GM21576 (cell line): ENCODE measurements around the gene CAPN13.
"Not testable (repeated sequence)": the region's sequence is repeated elsewhere in the genome, so short reads cannot be mapped to it uniquely, and the experiment has no call there.

ENCODE experiments used
- ATAC-seq: cut with Tn5 transposase; IDR thresholded peaks from one replicate; pipeline ENCODE4 v1.9.1; 2021; ENCODE audit warnings: mild to moderate bottlenecking, moderate library complexity; ENCODE audit not compliant: unreplicated experiment

CAPN13 gene

DNA sequence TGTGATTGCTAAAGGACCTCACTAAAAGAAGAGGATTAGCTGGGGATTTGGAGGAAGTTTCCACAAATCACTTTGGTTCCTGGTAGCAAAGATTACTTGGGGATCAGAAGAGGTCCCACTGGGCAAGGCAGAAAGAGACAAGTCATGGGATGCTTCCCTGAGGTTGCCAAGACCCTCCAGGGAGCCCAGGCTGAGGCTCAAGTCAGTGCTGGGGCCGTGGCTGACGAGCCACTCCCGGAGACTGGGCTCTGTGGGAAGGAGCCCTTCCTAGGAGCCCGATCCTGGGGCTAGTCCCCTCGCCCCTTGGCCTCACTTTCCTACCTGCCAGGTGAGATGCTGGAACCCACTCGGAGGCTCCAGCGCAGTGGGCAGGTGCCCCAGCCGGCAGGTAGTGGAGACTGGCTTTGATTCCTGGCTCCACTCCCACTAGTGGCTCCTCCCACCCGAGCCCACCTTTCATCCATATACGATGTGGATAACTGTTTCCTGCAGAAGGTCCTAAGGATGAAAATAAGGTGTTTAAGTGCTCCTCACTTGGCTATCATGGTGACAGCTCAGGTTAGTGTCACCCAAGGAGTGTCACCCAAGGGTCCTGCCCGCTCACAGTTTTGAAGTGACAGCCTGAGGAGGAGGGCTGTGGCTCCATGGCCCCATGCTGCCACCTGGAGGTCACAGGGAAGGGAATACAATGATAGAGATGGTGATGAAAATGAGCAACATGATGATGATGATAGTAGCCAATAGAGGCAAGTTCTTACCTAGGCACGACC, 100.5 kb downstream of the CAPN13 start:
- no peak for ATAC-seq

DNA sequence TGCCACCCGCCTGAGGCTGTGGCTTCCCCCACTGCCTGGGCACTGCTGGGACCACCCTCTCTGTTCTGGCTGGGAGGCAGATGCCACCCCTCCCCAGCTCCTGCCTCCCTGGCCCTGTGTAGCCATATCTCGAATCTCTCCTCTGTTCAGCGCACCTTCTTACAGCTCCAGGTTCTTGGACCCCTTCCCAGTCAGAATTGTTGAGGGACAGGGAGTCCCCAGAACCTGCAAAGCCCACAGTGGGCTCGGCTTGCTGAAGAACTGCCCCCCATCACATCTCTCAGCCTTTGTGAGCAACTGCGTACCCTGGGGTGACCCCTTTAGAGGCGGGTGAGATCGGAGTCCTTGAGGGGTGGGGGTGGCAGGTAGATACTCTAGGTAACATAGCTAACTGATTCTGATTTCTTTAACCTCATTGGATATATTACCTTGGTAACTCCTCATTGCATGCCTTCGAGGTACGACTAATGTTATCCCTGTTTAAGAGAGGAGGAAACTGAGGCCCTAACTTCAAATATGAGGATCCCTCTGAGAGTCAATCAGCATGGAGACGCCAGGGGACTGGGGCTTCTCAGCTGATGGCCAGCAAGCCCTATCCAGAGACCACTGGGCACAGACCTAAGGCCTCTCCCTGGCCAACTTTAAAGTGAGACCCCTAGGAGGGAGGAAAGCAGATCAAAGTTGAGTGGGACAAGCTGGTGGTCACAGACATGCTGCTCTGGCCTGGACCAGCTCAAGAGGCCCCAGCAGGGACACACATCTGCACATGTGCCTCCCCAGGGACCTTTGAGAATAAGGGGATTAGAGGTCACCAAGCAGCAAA, 101.3 kb downstream of the CAPN13 start:
- ATAC-seq, result no peak

DNA sequence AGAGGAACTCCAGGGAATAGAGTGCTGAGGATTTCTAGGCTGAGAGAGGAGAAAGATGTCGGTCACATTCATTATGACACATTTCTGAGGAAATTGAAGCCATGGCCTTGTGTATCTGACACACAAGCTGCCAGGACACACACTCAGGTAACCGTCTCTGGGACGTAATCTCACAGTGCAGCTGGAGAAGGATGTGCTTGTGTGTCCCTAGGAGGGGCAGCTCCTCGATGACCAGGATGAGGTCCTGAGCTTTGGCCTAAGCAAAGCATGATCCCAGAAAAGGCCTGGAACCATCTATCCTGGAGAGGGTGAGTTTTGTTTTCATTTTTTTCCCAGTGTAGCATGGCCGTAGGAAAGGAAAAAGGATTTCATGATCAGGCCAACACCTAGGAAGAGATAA, 102.2 kb downstream of the CAPN13 start:
- no peak for ATAC-seq

DNA sequence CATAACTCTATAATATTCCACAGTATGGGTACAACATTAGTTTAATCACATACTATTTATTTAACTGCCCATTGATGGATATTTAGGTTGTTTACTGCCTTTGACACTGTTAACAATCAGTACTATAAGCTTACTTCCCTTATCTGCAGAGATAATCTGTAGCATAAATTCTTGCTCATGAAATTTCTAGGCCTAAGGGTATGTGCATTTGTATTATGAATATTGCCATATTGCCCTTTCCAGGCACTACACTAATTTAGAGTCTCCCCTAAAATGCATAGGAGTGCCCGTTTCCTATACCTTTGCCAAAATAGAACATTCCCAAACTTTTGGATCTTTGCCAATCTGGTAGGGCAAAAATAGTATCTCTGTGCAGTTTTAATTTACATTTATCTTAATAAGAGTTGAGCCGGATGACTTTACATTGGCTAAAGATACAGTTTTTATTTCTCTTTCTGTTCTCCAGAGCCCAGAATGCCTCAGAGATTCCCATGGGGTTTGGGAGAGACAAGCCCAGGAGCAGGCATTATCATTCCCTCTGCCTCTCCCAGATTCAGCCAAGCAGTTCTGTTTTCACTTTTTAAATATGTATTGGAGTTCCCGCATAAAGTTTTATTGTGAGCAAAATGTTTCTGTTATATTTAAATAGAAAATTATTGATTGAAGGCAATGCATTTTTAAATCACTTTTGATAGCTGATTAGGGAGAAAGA, 102.8 kb downstream of the CAPN13 start:
- no peak for ATAC-seq

DNA sequence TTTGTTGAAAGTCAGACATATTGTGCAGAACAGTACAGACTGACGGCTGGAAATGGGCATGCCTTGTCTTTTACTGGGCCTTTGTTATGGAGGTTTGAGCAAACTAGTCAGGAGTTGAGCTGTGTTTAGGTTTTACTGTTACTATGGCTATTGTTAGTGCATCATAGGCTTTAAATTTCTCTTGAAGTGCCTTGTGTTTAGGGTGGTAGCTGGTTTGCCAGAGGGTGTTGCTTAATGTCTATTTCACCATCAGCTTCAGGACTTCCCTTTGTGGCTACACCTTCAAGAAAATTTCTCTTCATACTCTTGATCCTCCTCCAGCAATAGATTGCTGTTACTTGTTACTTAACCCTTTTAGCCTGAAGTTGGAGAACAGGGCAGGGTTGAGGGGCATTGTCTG, 104.6 kb downstream of the CAPN13 start:
- no peak for ATAC-seq

DNA sequence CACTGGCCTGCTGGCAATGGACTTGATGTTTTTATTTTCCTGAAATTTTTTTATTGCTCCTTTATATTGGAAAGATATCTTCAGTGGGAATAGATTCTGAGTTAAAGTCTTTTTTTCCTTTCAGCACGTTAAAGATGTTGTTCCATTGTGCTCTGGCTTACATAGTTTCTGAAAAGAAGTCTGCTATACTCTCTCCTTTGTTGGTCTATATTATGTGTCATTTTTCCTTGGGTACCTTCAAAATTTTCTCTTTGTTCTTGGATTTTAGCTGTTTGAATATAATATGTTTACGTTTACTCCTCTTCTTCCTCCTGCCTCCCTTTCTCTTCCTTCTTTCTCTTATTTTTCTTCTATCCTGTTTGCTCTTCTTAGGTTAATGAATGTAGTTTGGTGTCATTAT, 105.5 kb downstream of the CAPN13 start:
- ATAC-seq, result no peak

DNA sequence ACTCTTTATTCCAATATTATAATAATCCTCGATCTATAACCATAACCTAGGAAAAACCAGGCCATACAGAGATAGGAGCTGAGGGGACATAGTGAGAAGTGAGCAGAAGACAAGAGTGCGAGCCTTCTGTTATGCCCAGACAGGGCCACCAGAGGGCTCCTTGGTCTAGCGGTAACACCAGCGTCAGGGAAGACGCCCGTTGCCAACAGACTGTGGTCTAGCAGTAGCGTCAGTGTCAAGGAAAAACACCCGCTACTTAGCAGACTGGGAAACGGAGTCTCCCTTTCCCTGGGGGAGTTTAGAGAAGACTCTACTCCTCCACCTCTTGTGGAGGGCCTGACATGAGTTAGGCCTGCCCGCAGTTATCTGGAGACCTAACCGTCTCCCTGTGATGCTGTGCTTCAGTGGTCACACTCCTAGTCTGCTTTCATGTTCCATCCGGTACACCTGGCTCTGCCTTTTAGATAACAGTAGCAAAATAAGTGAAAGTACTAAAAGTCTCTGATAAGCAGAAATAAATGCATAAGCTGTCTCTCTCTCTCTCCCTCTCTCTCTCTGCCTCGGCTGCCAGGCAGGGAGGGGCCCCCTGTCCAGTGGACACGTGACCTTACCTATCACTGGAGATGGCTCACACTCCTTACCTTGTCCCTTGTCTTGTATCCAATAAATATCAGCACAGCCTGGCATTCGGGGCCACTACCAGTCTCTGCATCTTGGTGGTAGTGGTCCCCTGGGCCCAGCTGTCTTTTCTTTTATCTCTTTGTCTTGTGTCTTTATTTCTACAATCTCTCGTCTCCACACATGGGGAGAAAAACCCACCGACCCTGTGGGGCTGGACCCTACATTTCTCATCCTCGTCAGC, 109.8 kb downstream of the CAPN13 start:
- not testable (repeated sequence) for ATAC-seq

DNA sequence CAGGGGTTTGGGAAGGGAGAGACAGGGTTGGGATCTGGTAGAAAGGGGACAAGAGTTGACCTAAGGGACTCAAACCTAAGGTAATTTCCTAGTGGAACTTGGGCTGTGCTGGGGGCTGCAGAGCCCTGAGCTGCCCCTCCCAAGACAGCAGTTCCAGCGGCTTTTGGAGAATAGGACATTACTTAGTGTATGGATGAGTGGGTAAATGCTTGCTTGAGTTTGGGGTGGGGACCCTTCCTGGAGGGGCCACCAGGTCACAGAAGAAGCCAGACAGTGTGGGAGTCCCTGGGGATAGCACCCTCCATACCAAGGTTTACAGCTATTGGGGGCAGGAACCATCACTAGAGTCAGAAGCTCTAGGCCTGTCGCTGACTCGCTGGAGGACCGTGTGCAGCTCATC, 111.5 kb downstream of the CAPN13 start:
- no peak for ATAC-seq

DNA sequence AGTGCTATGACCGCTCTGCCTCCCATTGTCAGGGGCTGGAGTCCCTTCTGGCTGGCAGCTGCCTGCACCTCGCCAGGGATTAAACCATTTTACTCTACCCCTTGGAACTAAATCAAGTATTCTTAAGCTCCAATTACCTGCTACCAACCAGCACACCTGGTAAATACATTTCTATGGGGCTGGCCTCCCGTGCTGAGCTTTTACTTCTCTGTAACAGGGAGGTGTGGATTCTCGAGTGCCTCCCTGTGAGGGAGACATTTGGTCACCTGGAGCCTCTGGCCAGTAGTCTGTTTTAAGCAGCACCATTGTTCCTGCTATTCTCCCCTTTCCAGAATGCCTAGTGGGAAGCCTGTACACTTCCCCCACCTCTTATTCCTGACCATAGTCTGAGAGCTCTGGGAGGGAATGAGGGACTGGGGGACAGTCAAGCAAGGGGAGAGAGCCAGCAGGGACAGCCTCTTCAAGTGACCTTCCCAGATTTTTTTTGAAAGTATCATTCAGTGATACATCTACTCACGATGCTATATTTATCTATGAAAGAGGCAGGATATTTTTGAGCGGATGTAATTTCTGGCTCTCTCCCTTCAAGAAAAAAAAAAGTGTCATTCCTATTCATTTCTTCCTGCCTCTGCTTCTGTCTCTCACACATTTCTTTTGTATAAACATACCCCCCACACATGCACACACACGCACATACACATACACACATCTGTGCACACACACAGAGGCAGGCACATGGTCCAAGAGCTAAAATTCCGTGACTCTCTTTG, 112.8 kb downstream of the CAPN13 start:
- ATAC-seq, result no peak

DNA sequence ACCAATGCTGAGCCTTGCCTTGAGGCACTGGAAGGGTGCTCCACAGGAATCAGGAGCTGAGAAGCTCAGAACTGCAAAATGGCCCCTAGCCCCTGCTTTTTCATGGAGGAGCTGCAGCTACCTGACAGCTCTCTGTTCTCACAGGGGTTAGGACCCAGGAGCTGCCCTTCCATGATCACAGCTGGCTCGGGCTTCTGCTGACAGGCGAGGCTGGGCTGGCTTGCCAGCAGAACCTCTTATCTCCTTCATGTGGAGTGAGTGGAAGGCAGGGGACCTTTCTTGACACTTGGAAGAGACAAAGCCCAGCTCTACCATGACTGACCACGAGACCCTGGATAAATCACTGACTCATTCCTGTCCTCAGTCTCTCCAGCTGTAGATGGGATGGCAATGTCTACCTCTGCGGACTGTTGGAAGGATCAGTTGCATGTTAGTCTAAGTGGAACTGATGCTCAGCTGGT, 113.4 kb downstream of the CAPN13 start:
- ATAC-seq, result no peak

DNA sequence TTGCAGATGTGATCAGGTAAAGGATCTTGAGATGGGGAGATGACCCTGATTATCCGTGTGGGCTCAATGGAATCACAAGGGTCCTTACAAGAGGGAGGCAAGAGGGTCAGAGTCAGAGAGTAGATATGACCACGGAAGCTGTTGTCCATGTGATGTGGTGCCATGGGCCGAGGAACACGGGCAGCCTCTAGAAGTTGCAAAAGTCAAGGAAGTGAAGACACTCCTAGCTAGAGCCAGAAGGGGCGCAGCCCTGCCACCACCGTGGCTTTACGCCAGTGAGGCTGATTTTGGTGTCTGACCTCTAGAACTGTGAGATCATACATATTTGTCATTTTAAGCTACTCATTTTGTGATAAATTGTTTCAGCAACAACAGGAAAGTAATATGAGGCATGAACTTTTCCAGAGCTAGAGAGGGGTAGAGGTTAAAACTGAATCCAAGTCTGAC, 114.4 kb downstream of the CAPN13 start:
- no peak for ATAC-seq

DNA sequence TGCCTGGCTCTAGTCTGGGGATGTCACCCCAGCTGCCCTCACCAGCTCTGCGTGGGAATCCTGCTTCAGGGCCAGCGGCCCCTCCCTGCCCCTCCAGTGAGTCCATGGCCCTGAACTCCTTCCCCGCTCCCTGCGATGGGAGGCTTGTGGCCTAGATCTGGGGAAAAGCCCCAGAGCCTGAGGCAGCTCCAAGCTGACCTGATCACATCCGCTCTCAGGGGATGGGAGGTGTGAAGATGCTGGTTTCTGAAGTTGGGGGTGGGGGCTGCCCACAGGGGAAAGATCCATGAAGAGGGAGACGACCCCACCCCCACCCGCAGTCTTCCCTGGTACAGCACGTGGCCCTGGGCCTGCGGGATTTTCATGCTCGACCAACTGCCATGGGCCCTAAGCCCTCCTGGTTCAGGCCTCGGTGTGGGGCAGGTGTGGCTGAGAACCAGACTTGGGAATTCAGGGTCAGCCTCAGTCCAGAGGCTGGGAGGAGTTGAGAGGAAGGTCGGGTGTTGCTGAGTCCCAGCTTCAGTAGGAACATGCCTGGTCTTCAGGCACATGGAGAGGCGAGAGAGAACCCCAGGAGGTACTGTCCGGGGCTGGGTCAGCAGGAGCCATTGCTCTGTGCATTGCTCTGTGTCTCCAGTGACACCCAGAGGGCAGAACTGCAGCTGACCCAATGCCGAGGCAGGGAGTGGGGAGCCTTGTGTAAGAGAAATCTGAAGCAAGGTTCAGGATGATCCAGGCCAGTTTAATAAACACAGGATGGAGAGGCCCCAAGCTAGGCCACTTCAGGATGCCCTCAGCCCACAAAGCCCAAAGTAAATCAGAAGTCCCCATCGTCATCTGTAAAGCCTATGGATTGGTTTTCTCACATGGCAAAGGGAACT, 115.1 kb downstream of the CAPN13 start:
- ATAC-seq, result no peak

DNA sequence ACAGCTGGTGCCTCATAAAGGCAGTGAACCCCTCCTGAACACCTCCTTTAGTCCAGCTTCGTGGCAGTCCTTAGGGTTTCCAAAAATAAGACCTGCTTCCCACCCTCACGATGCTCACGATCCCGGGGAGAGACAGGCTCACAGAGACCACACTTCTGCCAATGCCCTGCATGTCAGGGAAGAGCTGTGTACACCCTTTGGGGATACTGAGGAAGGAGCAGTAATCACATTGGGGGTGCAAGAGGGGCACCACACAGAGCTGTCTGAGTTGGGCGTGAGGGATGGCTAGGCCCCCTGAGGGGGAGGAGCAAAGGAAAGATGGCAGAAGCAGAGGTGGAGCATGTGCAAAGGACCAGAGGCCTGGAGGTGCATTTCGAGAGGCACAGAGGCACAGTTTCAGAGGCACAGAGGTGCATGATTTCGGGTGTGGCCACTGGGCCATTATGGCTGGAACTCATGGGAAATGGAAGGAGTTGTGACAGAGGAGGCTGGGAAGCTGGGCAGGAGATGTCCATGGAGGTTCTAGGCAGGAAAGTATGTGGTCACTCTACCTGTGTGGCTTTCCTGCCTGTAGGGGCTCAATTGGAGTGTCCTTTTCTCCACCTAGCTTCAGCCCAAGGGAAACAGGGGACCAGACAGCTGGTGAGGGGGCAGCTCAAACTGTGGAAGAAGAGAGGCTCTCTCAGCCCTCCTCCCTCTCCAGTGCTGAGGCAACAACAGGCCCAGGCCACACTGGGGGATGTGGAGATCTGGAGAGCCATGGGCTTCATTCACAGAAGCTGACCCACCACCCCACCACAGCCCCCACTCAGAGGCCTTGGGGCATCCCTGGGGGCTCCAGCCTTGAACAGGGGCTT, 115.9 kb downstream of the CAPN13 start:
- ATAC-seq, result no peak

DNA sequence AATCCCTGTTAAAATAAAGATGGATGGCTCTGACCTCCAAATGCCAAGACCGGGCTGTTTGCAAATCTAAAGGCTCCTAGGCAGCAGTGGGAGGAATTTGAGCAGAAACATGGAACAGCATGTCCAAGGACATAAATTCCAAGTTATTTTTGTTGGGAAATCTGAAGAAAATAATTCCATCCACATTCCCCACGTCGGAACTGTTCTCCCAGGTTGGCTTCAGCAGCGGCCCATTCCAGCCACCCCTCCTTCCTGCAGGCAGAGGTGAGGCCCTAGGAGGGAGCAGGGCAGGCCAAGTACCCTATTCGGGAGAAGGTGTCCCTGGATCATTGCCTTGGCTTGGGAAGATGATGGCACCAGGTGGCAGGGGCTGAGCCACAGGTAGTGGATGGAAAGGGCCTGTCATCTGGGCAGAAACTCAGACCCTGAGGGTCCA, 117.1 kb downstream of the CAPN13 start:
- no peak for ATAC-seq

DNA sequence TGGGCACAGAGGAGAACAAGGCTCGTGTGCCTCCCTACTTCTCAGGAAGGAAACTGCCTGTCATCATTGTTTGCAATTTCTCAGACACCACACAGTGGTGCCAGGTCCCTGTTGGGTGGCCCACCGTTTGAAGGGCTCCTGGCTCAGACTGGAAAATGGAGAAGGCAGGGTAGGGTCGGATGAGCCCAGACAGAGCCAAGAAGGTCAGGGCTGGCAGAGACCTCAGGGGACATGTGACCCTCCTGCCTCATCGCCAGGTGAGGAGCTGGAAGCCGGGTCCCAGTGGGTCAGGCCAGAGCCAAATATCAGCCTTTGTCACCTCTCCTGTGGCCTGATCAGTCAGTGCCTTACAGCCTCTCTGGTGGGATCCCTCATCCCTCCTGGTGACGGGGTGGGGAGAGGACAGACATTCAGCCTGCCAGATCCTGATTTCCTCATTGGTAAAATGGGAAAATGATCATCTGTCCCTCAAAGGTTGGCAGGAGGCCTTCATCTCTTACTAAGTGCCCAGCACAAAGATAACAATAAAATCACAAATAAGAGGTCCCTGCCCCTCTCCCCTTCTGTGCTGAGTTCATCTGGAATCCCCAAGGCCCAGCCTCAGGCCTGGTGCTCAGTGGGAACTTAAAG, 117.6 kb downstream of the CAPN13 start:
- no peak for ATAC-seq

DNA sequence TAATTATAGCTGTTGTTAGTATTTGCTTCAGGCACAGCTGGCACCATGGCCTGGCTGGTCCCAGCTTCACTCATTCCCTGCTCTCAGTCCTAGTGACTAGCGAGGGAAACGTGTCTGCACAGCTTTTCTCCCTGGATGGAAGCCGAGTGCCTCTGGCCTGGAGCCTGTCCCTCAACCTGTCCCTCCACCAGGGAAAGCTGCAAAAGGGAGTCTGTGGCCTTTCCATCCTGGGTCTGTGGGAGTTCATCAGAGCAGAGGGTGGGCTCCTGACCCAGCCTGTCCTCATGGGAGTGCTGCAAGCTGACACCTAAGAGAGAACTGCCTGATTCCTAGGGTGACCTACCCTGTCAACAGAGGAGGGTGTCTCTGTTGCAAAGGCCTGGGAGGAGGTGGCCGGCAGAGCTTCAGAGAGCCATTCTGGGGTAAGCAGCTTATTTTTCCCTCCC, 118.3 kb downstream of the CAPN13 start:
- ATAC-seq, result no peak

DNA sequence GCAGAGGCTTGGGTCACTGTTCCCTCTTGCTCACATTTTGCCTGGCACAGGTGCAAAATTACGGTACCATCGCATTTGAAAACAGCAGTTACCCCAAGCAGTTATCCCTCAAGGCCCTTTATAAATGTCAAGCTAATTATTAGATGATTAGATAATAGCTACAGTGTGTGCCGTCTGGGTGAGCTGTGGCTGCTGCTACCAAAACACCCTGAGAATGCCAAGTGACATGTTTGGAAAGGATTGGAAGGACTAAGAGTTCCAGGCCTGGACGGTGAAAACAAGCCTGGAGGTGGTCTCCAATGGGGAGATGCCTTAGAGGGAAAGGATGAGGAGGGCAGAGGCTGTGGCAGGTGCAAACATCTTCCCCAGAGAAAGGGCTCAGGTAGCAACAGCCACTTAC, 120.6 kb downstream of the CAPN13 start:
- ATAC-seq, result no peak
